ENCODE measurements around the gene KCNMA1. TPM values are rescaled to one million over a fixed set of nuclear protein-coding genes. Genes with fewer than 3 reads are reported as not detected.

Gene KCNMA1
- total RNA-seq, 1 experiment from 2014 or later: 0.70 TPM

GRCh38 chr10:77333610-77334340 is 303.8 kb downstream of the KCNMA1 start:
- Histone ChIP-seq H3K79me2 (ENCODE audit: low read depth) (no peaks in the 10 kb centered on the region), H3K4me2 (no peak overlapping the region), H3K4me3 (no peak overlapping the region), H3K27ac (no peak overlapping the region), H3K27me3 (ENCODE audit: insufficient read depth, low read depth) (no peaks in the 10 kb centered on the region; the same call in 1 of the 2 replicates), H4K20me1 (ENCODE audit: insufficient read depth) (0 out of 2 replicates have a peak, but pooled peaks cover 3% of the 10 kb centered on the region), H3F3A (ENCODE audit: insufficient read depth, low read depth) (no peaks in the 10 kb centered on the region), H2AFZ (no peak overlapping the region), H3K9me2 (ENCODE audit: insufficient read depth) (no peaks in the 10 kb centered on the region; the same call in 1 of the 2 replicates), H3K36me3 (ENCODE audit: low read depth) (no peaks in the 10 kb centered on the region), H3K4me1 (replicated peaks; ENCODE audit: insufficient read depth) (no peaks in the 10 kb centered on the region), H3K9me3 (ENCODE audit: insufficient read depth, low read depth) (no peaks in the 10 kb centered on the region; the same call in 1 of the 2 replicates)
- BruUV-seq (replicated peaks): no TSS peak
- POLR2A ChIA-PET (ENCODE audit: unreplicated experiment): no interaction called here
- intact Hi-C loops (cut with micrococcal nuclease; ENCODE audit: unreplicated experiment): no loop called here
- CTCF ChIA-PET: no interaction called here
- TF ChIP-seq EZH2 (IDR thresholded peaks at IDR 0.05; ENCODE audit: low read depth) (no peak), CTCF (conservative IDR thresholded peaks at IDR 0.05) (no peak)
- DNase-seq: no peak

GRCh38 chr10:77332256-77332655 is 305.4 kb downstream of the KCNMA1 start:
- no peaks in the 10 kb centered on the region; the same call in none of the 2 replicates for H3K9me2 ChIP-seq (ENCODE audit: insufficient read depth)
- H3K79me2 ChIP-seq (ENCODE audit: low read depth): no peaks in the 10 kb centered on the region
- H3F3A ChIP-seq (ENCODE audit: insufficient read depth, low read depth): no peaks in the 10 kb centered on the region
- TF ChIP-seq CTCF (conservative IDR thresholded peaks at IDR 0.05): no peak
- no peak for TF ChIP-seq EZH2 (IDR thresholded peaks at IDR 0.05; ENCODE audit: low read depth)
- H3K27ac ChIP-seq: no peak overlapping the region
- 0 out of 2 replicates have a peak, but pooled peaks cover 3% of the 10 kb centered on the region for H4K20me1 ChIP-seq (ENCODE audit: insufficient read depth)
- DNase-seq: no peak
- H3K4me2 ChIP-seq: no peak overlapping the region
- intact Hi-C loops (cut with micrococcal nuclease; ENCODE audit: unreplicated experiment): no loop called here
- no peak overlapping the region for H3K4me3 ChIP-seq
- POLR2A ChIA-PET (ENCODE audit: unreplicated experiment): no interaction called here
- no peaks in the 10 kb centered on the region for H3K4me1 ChIP-seq (replicated peaks; ENCODE audit: insufficient read depth)
- H3K9me3 ChIP-seq (ENCODE audit: insufficient read depth, low read depth): no peaks in the 10 kb centered on the region; the same call in 1 of the 2 replicates
- H3K36me3 ChIP-seq (ENCODE audit: low read depth): no peaks in the 10 kb centered on the region
- no TSS peak for BruUV-seq (replicated peaks)
- CTCF ChIA-PET: no interaction called here
- H2AFZ ChIP-seq: no peak overlapping the region
- H3K27me3 ChIP-seq (ENCODE audit: insufficient read depth, low read depth): no peaks in the 10 kb centered on the region

GRCh38 chr10:77328272-77328816 is 309.3 kb downstream of the KCNMA1 start:
- Histone ChIP-seq H3K4me2 (no peak overlapping the region), H3F3A (ENCODE audit: insufficient read depth, low read depth) (no peaks in the 10 kb centered on the region), H3K27me3 (ENCODE audit: insufficient read depth, low read depth) (0 out of 2 replicates have a peak, but pooled peaks cover 3% of the 10 kb centered on the region), H3K9me2 (ENCODE audit: insufficient read depth) (no peaks in the 10 kb centered on the region; the same call in 1 of the 2 replicates), H3K4me3 (no peak overlapping the region), H3K79me2 (ENCODE audit: low read depth) (no peaks in the 10 kb centered on the region), H4K20me1 (ENCODE audit: insufficient read depth) (0 out of 2 replicates have a peak, but pooled peaks cover 3% of the 10 kb centered on the region), H3K36me3 (ENCODE audit: low read depth) (no peaks in the 10 kb centered on the region), H3K4me1 (replicated peaks; ENCODE audit: insufficient read depth) (no peaks in the 10 kb centered on the region), H2AFZ (no peak overlapping the region), H3K9me3 (ENCODE audit: insufficient read depth, low read depth) (no peaks in the 10 kb centered on the region), H3K27ac (no peak overlapping the region)
- no TSS peak for BruUV-seq (replicated peaks)
- TF ChIP-seq EZH2 (IDR thresholded peaks at IDR 0.05; ENCODE audit: low read depth) (no peak), CTCF (conservative IDR thresholded peaks at IDR 0.05) (no peak)
- CTCF ChIA-PET: no interaction called here
- peak in 1 of 2 experiments; percentile 22 for DNase-seq
- POLR2A ChIA-PET (ENCODE audit: unreplicated experiment): no interaction called here
- intact Hi-C loops (cut with micrococcal nuclease; ENCODE audit: unreplicated experiment): no loop called here

Measured in PC-9 (cell line).